IPS-18a (cell line): ENCODE results near the gene ERCC4.

Experiments
- H3K27ac ChIP-seq: one replicate; pipeline ENCODE4 v1.5.1; 2013; ENCODE audit warnings: low read length
- H3K27me3 ChIP-seq: one replicate; pipeline ENCODE4 v1.6.1; 2013; ENCODE audit warnings: mild to moderate bottlenecking, low read length; ENCODE audit not compliant: control insufficient read depth, insufficient read depth
- H3K36me3 ChIP-seq: one replicate; pipeline ENCODE4 v1.6.1; 2013; ENCODE audit warnings: low read depth, low read length; ENCODE audit not compliant: control insufficient read depth
- H3K4me1 ChIP-seq: one replicate; pipeline ENCODE4 v1.6.1; 2013; ENCODE audit warnings: low read depth, low read length; ENCODE audit not compliant: control insufficient read depth
- H3K4me3 ChIP-seq: one replicate; pipeline ENCODE4 v1.5.1; 2013; ENCODE audit warnings: low read length
- H3K9ac ChIP-seq: one replicate; pipeline ENCODE4 v1.6.1; 2013; ENCODE audit warnings: mild to moderate bottlenecking, low read length, moderate library complexity
- H3K9me3 ChIP-seq: one replicate; pipeline ENCODE4 v1.6.1; 2013; ENCODE audit warnings: low read depth, low read length; ENCODE audit not compliant: control insufficient read depth

ERCC4 gene

GRCh38 chr16:13935408-13935807, 15.5 kb downstream of the ERCC4 start:
- no peak overlapping the region for H3K4me3 ChIP-seq
- no peaks in the 10 kb centered on the region for H3K27me3 ChIP-seq
- H3K27ac ChIP-seq: no peak overlapping the region
- H3K36me3 ChIP-seq: peaks cover 34% of the 10 kb centered on the region
- no peaks in the 10 kb centered on the region for H3K4me1 ChIP-seq
- H3K9ac ChIP-seq: no peak overlapping the region
- peaks cover 4% of the 10 kb centered on the region for H3K9me3 ChIP-seq

- H3K4me1 ChIP-seq: no peaks in the 10 kb centered on the region
- no peak overlapping the region for H3K27ac ChIP-seq
- H3K27me3 ChIP-seq: no peaks in the 10 kb centered on the region
- peaks cover 4% of the 10 kb centered on the region for H3K9me3 ChIP-seq
- no peak overlapping the region for H3K9ac ChIP-seq
- H3K36me3 ChIP-seq: peaks cover 30% of the 10 kb centered on the region
- H3K4me3 ChIP-seq: no peak overlapping the region
Measured at GRCh38 chr16:13936155-13936554, 16.2 kb downstream of the ERCC4 start.

- no peak overlapping the region for H3K9ac ChIP-seq
- H3K9me3 ChIP-seq: peaks cover 4% of the 10 kb centered on the region
- peaks cover 29% of the 10 kb centered on the region for H3K36me3 ChIP-seq
- no peaks in the 10 kb centered on the region for H3K27me3 ChIP-seq
- no peak overlapping the region for H3K4me3 ChIP-seq
- H3K27ac ChIP-seq: no peak overlapping the region
- H3K4me1 ChIP-seq: no peaks in the 10 kb centered on the region
Measured at GRCh38 chr16:13936596-13937081, 16.7 kb downstream of the ERCC4 start.

- H3K9me3 ChIP-seq: peaks cover 4% of the 10 kb centered on the region
- no peak overlapping the region for H3K9ac ChIP-seq
- H3K4me1 ChIP-seq: no peaks in the 10 kb centered on the region
- peaks cover 29% of the 10 kb centered on the region for H3K36me3 ChIP-seq
- H3K27ac ChIP-seq: no peak overlapping the region
- no peaks in the 10 kb centered on the region for H3K27me3 ChIP-seq
- no peak overlapping the region for H3K4me3 ChIP-seq
Measured at GRCh38 chr16:13937411-13937810, 17.5 kb downstream of the ERCC4 start.

GRCh38 chr16:13938480-13938879, 18.5 kb downstream of the ERCC4 start:
- Histone ChIP-seq H3K36me3 (peaks cover 29% of the 10 kb centered on the region), H3K27ac (no peak overlapping the region), H3K9me3 (peaks cover 4% of the 10 kb centered on the region), H3K9ac (no peak overlapping the region), H3K27me3 (no peaks in the 10 kb centered on the region), H3K4me3 (no peak overlapping the region), H3K4me1 (no peaks in the 10 kb centered on the region)

- Histone ChIP-seq H3K36me3 (peaks cover 28% of the 10 kb centered on the region), H3K27me3 (no peaks in the 10 kb centered on the region), H3K9me3 (peaks cover 4% of the 10 kb centered on the region), H3K4me3 (no peak overlapping the region), H3K27ac (no peak overlapping the region), H3K9ac (no peak overlapping the region), H3K4me1 (no peaks in the 10 kb centered on the region)
Measured at GRCh38 chr16:13939821-13940220, 19.9 kb downstream of the ERCC4 start.

- Histone ChIP-seq H3K27ac (no peak overlapping the region), H3K36me3 (peaks cover 24% of the 10 kb centered on the region), H3K4me3 (no peak overlapping the region), H3K9me3 (peaks cover 4% of the 10 kb centered on the region), H3K27me3 (no peaks in the 10 kb centered on the region), H3K9ac (no peak overlapping the region), H3K4me1 (no peaks in the 10 kb centered on the region)
Measured at GRCh38 chr16:13940397-13940933, 20.5 kb downstream of the ERCC4 start.

- no peak overlapping the region for H3K9ac ChIP-seq
- no peak overlapping the region for H3K4me3 ChIP-seq
- peaks cover 23% of the 10 kb centered on the region for H3K36me3 ChIP-seq
- H3K4me1 ChIP-seq: no peaks in the 10 kb centered on the region
- H3K9me3 ChIP-seq: no peaks in the 10 kb centered on the region
- H3K27me3 ChIP-seq: no peaks in the 10 kb centered on the region
- H3K27ac ChIP-seq: no peak overlapping the region
Measured at GRCh38 chr16:13944816-13945215, 24.9 kb downstream of the ERCC4 start.

GRCh38 chr16:13945744-13946485, 26.0 kb downstream of the ERCC4 start:
- Histone ChIP-seq H3K9me3 (no peaks in the 10 kb centered on the region), H3K36me3 (peaks cover 23% of the 10 kb centered on the region), H3K27me3 (no peaks in the 10 kb centered on the region), H3K4me3 (no peak overlapping the region), H3K4me1 (no peaks in the 10 kb centered on the region), H3K27ac (no peak overlapping the region), H3K9ac (no peak overlapping the region)

- peaks cover 23% of the 10 kb centered on the region for H3K36me3 ChIP-seq
- H3K27me3 ChIP-seq: no peaks in the 10 kb centered on the region
- H3K4me3 ChIP-seq: no peak overlapping the region
- H3K9me3 ChIP-seq: no peaks in the 10 kb centered on the region
- H3K27ac ChIP-seq: no peak overlapping the region
- H3K9ac ChIP-seq: no peak overlapping the region
- no peaks in the 10 kb centered on the region for H3K4me1 ChIP-seq
Measured at GRCh38 chr16:13948086-13948485, 28.1 kb downstream of the ERCC4 start.

GRCh38 chr16:13950821-13951547, 31.0 kb downstream of the ERCC4 start:
- Histone ChIP-seq H3K4me3 (no peak overlapping the region), H3K4me1 (no peaks in the 10 kb centered on the region), H3K9ac (no peak overlapping the region), H3K9me3 (no peaks in the 10 kb centered on the region), H3K27ac (no peak overlapping the region), H3K27me3 (no peaks in the 10 kb centered on the region), H3K36me3 (peaks cover 20% of the 10 kb centered on the region)
